GM12801 (cell line): ENCODE results near the gene NPPB.

Experiments
- TF ChIP-seq, protein P1 (sequence below): IDR thresholded peaks from one replicate; pipeline ENCODE4 v1.5.1; 2011; ENCODE audit warnings: control low read depth; ENCODE audit not compliant: insufficient read length; ENCODE audit errors: extremely low read depth

Gene NPPB

DNA sequence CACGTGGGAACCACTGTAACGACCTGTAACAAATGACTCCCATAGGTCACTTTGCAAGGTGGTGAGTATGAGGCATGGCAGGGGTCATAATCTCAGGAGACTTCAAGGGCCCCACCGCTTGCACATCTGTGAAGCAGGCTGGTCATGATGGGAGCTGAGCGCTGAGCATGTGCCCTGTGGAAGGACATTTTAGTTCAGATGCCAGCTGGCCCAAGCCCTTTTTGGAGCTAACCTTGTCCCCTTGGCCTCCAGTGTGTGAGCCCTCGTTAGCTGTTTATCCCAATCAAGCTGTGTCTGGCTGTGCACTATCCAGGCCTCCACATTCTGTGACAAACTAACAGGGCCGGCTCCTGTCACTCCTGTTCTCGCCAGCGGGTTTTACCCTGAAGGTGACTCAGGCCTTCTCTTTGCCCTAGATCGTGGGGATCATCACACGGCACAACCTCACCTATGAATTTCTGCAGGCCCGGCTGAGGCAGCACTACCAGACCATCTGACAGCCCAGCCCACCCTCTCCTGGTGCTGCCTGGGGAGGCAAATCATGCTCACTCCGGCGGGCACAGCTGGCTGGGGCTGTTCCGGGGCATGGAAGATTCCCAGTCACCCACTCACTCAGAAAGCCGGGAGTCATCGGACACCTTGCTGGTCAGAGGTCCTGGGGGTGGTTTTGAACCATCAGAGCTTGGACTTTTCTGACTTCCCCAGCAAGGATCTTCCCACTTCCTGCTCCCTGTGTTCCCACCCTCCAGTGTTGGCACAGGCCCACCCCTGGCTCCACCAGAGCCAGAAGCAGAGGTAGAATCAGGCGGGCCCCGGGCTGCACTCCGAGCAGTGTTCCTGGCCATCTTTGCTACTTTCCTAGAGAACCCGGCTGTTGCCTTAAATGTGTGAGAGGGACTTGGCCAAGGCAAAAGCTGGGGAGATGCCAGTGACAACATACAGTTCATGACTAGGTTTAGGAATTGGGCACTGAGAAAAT, 18.7 kb downstream of the NPPB start:
- TF ChIP-seq, protein P1, sequence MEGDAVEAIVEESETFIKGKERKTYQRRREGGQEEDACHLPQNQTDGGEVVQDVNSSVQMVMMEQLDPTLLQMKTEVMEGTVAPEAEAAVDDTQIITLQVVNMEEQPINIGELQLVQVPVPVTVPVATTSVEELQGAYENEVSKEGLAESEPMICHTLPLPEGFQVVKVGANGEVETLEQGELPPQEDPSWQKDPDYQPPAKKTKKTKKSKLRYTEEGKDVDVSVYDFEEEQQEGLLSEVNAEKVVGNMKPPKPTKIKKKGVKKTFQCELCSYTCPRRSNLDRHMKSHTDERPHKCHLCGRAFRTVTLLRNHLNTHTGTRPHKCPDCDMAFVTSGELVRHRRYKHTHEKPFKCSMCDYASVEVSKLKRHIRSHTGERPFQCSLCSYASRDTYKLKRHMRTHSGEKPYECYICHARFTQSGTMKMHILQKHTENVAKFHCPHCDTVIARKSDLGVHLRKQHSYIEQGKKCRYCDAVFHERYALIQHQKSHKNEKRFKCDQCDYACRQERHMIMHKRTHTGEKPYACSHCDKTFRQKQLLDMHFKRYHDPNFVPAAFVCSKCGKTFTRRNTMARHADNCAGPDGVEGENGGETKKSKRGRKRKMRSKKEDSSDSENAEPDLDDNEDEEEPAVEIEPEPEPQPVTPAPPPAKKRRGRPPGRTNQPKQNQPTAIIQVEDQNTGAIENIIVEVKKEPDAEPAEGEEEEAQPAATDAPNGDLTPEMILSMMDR = no peak

DNA sequence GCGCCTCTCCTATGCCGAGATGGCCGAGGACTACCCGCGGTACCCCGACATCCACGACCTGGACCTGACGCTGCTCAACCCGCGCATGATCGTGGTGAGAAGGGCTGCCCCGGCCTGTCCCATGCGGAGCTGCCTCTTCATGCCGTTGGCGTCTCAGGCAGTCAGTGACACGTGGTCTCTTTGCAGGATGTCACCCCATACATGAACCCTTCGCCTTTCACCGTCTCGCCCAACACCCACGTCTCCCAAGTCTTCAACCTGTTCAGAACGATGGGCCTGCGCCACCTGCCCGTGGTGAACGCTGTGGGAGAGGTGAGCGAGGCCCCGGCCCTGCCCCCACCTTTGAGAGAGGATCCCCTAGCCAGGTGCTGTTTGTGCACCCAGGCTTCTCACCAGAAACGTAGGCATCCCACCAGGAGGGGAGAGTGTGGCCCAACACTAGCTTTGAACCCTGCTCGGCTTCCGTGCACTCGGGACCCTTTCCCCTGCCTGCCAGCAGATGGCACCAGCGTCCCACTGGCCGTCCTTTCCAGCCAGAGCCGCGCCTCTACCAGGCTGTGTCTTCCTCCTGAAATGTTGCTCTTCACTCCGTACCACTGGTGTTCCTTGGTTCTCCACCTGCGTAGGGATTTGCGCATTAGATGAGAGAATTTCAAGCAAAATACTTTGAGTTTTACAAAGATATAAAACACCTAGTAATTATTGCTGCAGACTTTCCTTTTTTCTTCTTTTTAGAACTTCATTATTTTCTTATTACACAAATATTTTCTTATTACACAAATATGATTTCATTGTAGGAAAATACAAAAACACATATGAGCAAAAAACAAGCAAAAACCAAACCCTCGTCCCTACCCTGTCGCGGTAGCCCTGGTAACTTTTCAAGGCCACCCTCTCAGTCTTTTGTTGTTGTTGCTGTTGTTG, 20.1 kb downstream of the NPPB start:
- TF ChIP-seq, protein P1 = peak; percentile 49

DNA sequence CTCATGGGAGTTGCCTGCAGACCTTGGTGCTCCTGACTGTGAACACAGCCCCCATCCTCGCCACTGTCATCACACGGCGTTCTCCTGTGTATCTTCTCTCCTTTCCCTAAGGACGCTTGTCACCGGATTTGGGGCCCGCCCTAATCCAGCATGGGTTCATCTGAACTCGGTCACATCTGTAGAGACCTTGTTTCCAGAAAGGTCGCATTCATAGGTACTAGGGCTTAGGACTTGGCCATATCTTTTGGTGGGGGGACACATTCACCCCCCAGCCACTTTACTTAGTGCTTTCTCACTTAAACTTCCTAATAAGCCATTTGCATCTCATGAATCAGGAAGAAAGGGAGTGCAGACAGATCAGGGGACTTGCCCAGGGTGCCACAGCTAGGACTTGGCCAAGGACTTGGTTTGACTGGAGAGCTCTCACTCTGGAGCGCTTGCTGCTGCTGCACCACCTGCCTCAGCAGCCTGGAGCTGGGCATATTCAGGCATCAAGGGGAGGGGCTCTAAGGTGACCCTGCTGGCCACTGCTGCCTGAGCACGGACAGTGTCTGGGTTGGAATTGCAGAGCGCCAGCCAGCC, 20.9 kb downstream of the NPPB start:
- TF ChIP-seq, protein P1 = no peak

DNA sequence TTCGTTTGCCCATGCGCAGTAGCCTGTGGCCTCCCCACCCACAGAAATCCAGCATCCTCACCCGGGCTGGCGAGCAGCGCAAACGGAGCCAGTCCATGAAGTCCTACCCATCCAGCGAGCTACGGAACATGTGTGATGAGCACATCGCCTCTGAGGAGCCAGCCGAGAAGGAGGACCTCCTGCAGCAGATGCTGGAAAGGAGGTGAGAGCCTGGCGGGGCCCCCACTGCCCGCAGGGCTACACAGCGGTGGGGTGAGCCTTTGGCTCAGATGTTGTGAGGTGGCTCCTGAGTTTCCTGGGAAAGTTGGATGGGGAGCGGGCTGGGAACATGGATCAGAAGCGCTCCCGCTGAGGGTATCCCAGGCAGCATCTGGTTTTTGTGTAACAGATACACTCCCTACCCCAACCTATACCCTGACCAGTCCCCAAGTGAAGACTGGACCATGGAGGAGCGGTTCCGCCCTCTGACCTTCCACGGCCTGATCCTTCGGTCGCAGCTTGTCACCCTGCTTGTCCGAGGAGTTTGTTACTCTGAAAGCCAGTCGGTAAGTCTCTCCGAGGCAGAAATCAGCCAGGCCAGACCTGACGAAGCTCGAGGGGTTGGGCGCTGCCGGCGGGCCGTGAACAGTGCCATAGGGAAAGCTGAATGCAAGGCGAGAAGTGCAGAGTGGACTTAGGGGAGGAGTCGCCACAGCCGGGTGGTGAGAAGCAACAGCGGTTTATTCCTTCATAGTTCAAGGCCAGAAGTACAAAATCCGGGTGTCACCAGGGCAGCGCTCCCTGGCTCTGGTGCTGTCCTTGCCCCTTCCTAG, 21.6 kb downstream of the NPPB start:
- TF ChIP-seq, protein P1 = no peak

DNA sequence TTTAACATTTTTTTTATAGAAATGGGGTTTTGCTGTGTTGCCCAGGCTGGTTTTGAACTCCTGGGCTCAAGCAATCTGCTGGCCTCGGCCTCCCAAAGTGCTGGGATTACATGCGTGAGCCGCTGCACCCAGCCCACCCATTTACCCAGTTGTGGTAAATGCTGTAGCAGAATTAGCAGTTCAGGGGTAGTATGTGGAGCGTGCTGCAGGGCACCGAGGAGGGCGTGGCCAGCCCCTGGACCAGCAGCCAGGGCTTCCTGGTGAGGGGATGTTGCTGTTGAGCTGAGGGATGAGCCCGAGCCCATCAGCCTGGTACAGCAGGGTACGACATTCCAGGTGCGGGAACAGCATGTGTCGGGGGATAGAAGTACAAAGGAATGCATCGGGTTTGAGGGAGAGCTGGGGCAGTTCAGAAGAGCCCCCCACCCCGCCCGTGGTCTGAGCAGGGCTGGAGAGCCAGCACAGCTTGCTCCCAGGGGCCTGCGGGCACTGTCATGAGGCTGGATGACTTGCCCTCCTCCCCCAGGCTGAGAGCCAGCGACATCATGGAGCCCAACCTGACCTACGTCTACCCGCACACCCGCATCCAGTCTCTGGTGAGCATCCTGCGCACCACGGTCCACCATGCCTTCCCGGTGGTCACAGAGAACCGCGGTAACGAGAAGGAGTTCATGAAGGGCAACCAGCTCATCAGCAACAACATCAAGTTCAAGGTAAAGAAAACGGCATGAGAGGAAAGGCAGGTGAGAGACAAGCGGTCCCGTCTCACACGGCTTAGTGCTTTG, 23.1 kb downstream of the NPPB start:
- TF ChIP-seq, protein P1 = no peak

DNA sequence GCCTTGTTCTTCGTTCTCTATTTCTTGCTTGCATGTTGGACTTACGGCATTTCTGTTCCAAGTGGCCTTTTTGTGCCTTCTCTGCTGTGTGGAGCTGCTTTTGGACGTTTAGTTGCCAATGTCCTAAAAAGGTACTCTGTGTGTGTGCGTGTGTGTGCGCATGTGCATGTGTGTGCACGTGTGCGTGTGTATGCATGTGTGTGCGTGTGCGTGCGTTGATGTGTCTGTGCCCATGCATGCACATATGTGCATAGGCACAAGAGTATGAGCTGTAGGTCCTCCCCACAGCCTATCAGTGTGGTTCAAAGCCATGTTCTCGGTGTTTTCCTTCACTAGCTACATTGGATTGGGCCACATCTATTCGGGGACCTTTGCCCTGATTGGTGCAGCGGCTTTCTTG, 24.8 kb downstream of the NPPB start:
- TF ChIP-seq, protein P1 = no peak
